Esophagus muscularis mucosa (tissue), 4 donors: Measurements from ENCODE around the gene AHRR.

Experiments used
- CTCF ChIP-seq, 3 experiments: fragments of 200-600 bp in 2 of 3; fragments of 450-650 bp in 1 of 3; sonication (generic) in 2 of 3; IDR thresholded peaks; one replicate each; pipeline ENCODE4 v1.5.1; 2017 to 2019; ENCODE audit warnings: antibody characterized with exemption in 3 of 3, mild to moderate bottlenecking in 2 of 3, moderate library complexity in 1 of 3
- EP300 ChIP-seq: sonication (generic); formaldehyde crosslinking; IDR thresholded peaks from one replicate; pipeline ENCODE4 v1.6.1; 2017; ENCODE audit warnings: antibody characterized with exemption
- POLR2A ChIP-seq: fragments of 450-650 bp; IDR thresholded peaks from one replicate; pipeline ENCODE4 v1.6.1; 2017; ENCODE audit warnings: antibody characterized with exemption, moderate library complexity, mild to moderate bottlenecking, low read depth

DNA sequence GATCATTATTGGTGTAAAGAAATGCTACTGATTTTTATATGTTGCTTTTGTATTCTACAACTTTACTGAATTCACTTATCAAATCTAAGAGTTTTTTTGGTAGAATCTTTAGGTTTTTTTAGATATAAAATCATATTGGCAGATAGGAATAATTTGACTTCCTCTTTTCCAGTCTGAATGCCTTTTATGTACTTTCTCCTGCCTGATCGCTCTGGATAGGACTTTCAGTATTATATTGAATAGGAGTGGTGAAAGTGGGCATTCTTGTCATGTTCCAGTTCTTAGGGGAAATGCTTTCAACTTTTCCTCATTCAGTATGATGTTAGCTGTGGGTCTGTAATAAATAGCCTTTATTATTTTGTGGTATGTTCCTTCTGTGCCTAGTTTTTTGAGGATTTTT lies 8.3 kb downstream of the AHRR start:
- TF ChIP-seq CTCF (IDR thresholded peaks at IDR 0.05) (no peak), EP300 (no peak), POLR2A (no peak)
